ENCODE data around the gene FGR.
"Not testable (repeated sequence)": the region's sequence is repeated elsewhere in the genome, so short reads cannot be mapped to it uniquely, and the experiment has no call there.

FGR gene

GRCh38 chr1:27633298-27633610 lies 1.7 kb downstream of the FGR start:
- DNase-seq (ENCODE audit: extremely low read depth, low read depth), result no peak
- no peak for TF ChIP-seq CTCF (IDR thresholded peaks at IDR 0.05; ENCODE audit: low read depth, low read length)

- no peak for DNase-seq (ENCODE audit: extremely low read depth, low read depth)
- TF ChIP-seq CTCF (IDR thresholded peaks at IDR 0.05; ENCODE audit: low read depth, low read length), result no peak
These were observed 2.3 kb downstream of the FGR start for GRCh38 chr1:27632387-27633297.

GRCh38 chr1:27630859-27631491 lies 4.0 kb downstream of the FGR start:
- no peak for TF ChIP-seq CTCF (IDR thresholded peaks at IDR 0.05; ENCODE audit: low read depth, low read length)
- no peak for DNase-seq (ENCODE audit: extremely low read depth, low read depth)

GRCh38 chr1:27628712-27629111 lies 6.3 kb downstream of the FGR start:
- TF ChIP-seq CTCF (IDR thresholded peaks at IDR 0.05; ENCODE audit: low read depth, low read length), result no peak
- no peak for DNase-seq (ENCODE audit: extremely low read depth, low read depth)

- DNase-seq (ENCODE audit: extremely low read depth, low read depth), result not testable (repeated sequence)
These were observed 7.3 kb downstream of the FGR start for GRCh38 chr1:27627733-27628132.

- DNase-seq (ENCODE audit: extremely low read depth, low read depth), result no peak
- no peak for TF ChIP-seq CTCF (IDR thresholded peaks at IDR 0.05; ENCODE audit: low read depth, low read length)
These were observed 7.9 kb downstream of the FGR start for GRCh38 chr1:27627061-27627460.

GRCh38 chr1:27626031-27626935 lies 8.7 kb downstream of the FGR start:
- TF ChIP-seq CTCF (IDR thresholded peaks at IDR 0.05; ENCODE audit: low read depth, low read length), result no peak
- DNase-seq (ENCODE audit: extremely low read depth, low read depth), result no peak

Data from AG09319 (cell line).